DOHH2 (cell line): ENCODE data around the gene MYO18B.

ENCODE experiments used
- EZH2phosphoT487 ChIP-seq: fragments of 200-600 bp; sonication (generic); IDR thresholded peaks from 2 replicates; pipeline ENCODE4 v1.6.1; 2017; ENCODE audit warnings: borderline replicate concordance, mild to moderate bottlenecking, antibody characterized with exemption, low read length, moderate library complexity, mixed read lengths
- TF ChIP-seq, protein P1 (sequence below): fragments of 200-600 bp; sonication (generic); IDR thresholded peaks from one replicate; pipeline ENCODE4 v1.5.1; 2014; ENCODE audit warnings: antibody characterized with exemption, mild to moderate bottlenecking, low read depth, low read length; ENCODE audit not compliant: poor library complexity, severe bottlenecking

DNA sequence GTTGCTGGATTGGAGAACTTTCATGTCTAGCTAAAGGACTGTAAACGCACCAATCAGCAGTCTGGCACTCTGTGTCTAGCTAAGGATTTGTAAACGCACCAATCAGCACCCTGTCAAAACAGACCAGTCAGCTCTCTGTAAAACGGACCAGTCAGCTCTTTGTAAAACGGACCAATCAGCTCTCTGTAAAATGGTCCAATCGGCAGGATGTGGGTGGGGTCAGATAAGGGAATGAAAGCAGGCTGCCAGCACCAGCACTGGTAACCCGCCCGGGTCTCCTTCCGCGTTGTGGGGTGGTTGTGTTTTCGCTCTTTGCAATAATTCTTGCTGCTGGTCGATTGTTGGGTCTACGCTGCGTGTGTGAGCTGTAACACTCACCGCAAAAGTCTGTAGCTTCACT, 11.3 kb downstream of the MYO18B start:
- TF ChIP-seq, protein P1, sequence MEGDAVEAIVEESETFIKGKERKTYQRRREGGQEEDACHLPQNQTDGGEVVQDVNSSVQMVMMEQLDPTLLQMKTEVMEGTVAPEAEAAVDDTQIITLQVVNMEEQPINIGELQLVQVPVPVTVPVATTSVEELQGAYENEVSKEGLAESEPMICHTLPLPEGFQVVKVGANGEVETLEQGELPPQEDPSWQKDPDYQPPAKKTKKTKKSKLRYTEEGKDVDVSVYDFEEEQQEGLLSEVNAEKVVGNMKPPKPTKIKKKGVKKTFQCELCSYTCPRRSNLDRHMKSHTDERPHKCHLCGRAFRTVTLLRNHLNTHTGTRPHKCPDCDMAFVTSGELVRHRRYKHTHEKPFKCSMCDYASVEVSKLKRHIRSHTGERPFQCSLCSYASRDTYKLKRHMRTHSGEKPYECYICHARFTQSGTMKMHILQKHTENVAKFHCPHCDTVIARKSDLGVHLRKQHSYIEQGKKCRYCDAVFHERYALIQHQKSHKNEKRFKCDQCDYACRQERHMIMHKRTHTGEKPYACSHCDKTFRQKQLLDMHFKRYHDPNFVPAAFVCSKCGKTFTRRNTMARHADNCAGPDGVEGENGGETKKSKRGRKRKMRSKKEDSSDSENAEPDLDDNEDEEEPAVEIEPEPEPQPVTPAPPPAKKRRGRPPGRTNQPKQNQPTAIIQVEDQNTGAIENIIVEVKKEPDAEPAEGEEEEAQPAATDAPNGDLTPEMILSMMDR: no peak
- TF ChIP-seq EZH2phosphoT487: no peak
